ENCODE results near the gene F2RL3.

Gene F2RL3

DNA sequence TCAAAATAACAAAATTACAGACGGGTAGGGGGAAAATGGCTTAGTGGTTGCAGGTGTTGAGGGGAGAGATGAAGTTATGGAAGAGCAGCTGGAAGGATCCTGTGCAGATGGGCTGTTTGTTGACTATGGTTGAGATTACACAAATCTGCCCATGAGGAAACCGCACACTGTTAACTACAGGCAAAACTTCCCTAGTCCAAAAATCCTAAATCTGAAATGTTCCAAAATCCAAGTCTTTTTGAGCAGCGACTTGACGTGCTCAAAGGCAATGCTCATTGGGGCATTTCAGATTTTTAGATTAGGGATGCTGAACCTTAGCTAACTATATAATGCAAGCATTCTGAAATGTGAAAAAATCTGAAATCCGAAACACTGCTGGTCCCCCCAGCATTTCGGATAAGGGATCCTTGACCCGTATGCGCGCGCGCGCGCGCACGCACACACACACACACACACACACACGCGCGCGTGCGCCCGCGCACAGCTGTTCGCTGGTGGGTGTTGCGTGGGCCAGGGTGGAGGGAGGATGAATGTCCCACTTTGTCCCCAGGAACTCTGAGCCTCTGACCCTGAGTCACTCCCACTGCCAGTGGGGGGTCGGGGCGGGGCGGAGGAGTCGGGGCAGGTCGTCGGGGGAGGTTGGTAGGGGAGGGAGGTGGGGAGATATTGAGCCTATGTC, 6.8 kb downstream of the F2RL3 start:
- DNase-seq, result no peak

GRCh38 chr19:16896146-16897028, 7.6 kb downstream of the F2RL3 start:
- DNase-seq, result no peak

GRCh38 chr19:16897029-16897855, 8.4 kb downstream of the F2RL3 start:
- no peak for DNase-seq

DNA sequence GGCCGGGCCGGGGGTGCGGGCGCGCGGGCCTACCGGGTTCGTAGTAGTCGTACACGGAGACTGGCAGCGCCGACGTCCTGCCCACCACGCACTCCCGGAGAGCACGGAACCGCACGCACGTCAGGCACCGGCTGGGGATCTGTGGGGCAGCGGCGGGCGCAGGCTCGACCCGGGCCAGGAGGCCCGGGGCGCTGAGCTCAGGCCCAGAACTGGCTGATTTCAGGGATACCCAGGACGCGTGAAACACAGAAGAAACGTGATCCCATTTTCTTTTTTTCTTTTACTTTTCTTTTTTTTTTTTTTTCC, 9.0 kb downstream of the F2RL3 start:
- no peak for DNase-seq

GRCh38 chr19:16898361-16899015, 9.7 kb downstream of the F2RL3 start:
- DNase-seq, result no peak

GRCh38 chr19:16899566-16900075, 10.8 kb downstream of the F2RL3 start:
- no peak for DNase-seq

DNA sequence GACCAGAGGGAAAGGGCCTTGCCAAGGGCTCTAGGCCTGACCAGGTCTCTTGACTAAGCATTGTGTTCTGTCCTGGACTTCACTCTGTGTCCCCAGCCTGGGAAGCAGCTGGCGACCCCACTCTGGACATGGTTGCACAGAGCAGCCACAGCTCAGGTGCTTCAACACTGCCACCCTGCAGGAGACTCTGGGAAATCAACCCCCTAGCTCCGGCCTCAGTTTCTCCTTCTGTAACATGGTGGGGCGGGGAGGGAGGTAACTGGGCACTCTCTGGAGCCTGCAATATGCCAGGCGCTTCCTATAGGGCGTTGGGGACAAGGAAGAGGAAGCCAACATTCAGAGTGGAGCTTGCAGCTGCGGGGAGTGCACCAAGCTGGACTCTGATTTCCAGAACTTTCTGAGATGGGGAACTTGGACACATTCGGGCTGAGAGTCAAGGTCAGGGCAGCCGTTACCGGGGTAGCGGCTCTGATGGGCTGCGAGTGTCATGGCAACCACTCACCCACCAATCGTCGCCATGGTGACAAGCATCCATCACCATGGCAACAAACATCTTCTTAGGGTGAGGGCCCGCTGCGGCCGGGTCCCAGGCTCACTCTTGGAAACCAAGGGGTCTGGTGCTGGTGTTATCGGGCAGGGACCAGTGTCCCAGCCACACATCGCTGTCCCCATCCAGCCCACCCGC, 12.8 kb downstream of the F2RL3 start:
- no peak for DNase-seq

- no peak for DNase-seq
Observed at GRCh38 chr19:16902545-16902944, 13.7 kb downstream of the F2RL3 start.

GRCh38 chr19:16903347-16903746, 14.5 kb downstream of the F2RL3 start:
- DNase-seq, result no peak

- DNase-seq, result no peak
Observed at GRCh38 chr19:16904599-16904998, 15.8 kb downstream of the F2RL3 start.

DNA sequence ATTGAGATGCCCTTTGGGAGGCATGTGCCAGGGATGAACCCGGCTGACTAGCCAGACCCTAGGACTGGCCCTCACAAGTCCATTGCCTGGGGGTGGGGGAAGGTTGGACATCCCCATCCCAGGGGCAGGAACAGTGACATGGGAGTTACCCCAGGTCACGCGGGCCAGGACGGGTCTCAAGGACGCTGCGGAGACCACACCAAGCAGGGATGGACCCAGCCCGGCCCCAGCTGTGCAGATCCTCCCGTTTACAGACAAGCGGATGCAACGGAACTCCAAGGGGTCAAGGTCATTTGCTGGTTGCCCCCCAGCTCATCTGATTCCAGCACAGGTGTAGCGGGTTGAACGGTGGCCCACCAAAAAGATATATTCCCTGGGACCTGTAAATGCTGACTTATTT, 20.0 kb downstream of the F2RL3 start:
- no peak for DNase-seq

DNA sequence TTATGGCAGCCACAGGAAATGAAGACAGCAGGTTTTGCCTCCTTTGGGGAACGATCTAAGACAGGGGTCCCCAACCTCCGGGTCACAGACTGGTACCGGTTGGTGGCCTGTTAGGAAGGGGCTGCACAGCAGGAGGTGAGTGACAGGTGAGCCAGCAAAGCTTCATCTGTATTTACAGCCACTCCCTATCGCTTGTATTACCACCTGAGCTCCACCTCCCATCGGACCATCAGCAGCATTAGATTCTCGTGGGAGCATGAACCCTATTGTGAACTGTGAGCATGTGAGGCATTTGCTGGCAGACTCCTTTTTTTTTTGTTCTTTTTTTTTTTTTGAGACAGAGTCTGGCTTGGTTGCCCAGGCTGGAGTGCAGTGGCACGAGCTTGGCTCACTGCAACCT, 22.2 kb downstream of the F2RL3 start:
- DNase-seq, result no peak

GRCh38 chr19:16912780-16913179, 24.0 kb downstream of the F2RL3 start:
- no peak for DNase-seq

GRCh38 chr19:16914421-16914820, 25.6 kb downstream of the F2RL3 start:
- no peak for DNase-seq

DNA sequence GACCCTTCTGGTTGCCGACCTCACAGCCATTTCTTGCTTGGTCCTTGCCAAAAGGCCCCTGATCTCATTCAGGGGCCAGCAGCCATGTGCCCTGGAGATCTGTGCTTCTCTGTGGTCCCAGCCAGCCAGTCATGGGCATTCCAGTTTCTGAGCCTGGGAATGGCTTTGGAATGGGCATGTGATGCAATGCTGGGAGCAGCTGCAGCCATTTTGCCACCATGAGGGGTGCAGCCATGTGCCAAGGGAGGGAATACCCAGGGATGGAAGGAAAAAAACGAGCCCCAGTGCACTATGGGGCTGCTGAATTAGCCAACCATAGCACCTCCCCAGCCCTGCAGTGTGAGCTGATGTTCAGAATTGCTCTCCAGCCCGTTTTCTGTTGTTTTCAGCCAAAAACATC, 26.3 kb downstream of the F2RL3 start:
- no peak for DNase-seq

GRCh38 chr19:16915734-16916133, 26.9 kb downstream of the F2RL3 start:
- DNase-seq, result no peak

- no peak for DNase-seq
Observed at GRCh38 chr19:16917401-16917800, 28.6 kb downstream of the F2RL3 start.

DNA sequence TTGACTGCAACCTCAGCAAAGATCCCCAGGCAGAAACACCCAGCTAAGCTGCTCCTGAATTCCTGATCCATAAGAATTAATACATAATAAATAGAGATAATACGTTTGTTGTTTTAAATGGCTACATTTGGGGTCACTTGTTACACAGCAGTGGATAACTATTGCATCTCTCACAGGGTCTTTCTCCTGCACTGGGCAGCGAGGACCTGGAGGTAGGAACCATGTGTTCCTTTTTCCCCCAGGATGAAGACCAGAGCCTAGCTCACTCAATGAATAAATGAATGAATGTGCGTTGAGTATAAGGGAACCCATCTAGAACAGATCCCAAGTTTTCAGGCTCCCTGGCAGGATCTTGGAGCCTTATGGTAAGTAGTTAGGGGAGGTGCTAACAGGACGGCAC, 30.7 kb downstream of the F2RL3 start:
- no peak for DNase-seq

GRCh38 chr19:16920816-16921529, 32.2 kb downstream of the F2RL3 start:
- DNase-seq, result no peak

DNA sequence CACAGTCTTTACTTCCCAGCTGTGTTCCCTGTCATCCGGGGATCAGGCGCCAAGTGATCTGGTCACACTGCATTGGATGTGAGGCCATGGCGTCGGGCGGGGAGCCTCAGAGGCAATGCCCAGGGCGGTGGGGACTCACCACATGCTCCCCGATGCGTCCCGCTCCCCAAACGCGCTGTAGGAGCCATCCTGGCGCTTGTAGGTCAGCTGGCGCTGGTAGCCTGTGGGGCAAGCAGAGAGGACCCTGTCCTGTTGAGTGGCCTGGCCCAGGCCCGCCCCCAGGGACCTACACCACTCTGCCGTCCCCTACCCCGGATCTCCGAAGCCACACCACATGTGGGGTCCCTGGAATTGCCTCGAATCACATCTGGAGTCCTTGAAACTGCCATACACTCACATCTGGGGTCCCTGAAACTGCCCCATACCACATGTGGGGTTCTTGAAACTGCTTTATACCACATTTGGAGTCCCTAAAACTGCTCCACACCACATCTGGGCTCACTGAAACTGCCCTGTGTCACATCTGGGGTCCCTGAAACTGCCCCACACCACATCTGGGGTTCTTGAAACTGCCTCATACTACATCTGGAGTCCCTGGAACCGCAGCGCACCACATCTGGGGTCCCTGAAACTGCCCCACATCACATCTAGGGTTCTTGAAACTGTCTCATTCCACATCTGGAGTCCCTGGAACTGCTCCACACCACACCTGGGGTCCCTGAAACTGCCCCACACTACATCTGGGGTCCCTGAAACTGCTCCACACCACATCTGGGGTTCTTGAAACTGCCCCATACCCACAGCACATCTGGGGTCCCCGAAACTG, 33.2 kb downstream of the F2RL3 start:
- no peak for DNase-seq

- no peak for DNase-seq
Observed at GRCh38 chr19:16922592-16922934, 33.8 kb downstream of the F2RL3 start.

Measured in SIG-M5 (cell line).